Kidney (tissue), 14 donors: ENCODE data around the gene PDGFB. TPM values are rescaled to one million over a fixed set of nuclear protein-coding genes. Genes with fewer than 3 reads are reported as not detected.

Source experiments
- DNase-seq, 5 donors: peaks; one replicate each; pipeline ENCODE4 v3.0.0-alpha.2; 2013 to 2020
- FAIRE-seq: peaks from 2 replicates; lab custom pipeline; 2012; peaks lifted over from hg19 to GRCh38; lab: Jason Lieb, UNC
- H3K27ac ChIP-seq, 2 donors: one replicate each; pipeline ENCODE4 v1.7.0; 2013; ENCODE audit warnings: low read depth in 2 of 2, low read length in 2 of 2, inconsistent platforms in 1 of 2
- H3K27me3 ChIP-seq: one replicate; pipeline ENCODE4 v1.7.1; 2013; ENCODE audit warnings: low read length, inconsistent platforms; ENCODE audit not compliant: control insufficient read depth, insufficient read depth
- H3K36me3 ChIP-seq, 3 donors: one replicate each; pipeline versions ENCODE4 v1.7.0 to v1.7.1; 2013; ENCODE audit warnings: low read length in 3 of 3, control low read depth in 1 of 3, inconsistent platforms in 1 of 3; ENCODE audit not compliant: insufficient read depth in 3 of 3, control insufficient read depth in 2 of 3
- H3K4me1 ChIP-seq, 3 donors: one replicate each; pipeline versions ENCODE4 v1.7.0 to v1.7.1; 2013; ENCODE audit warnings: low read length in 3 of 3, inconsistent platforms in 1 of 3, low read depth in 1 of 3; ENCODE audit not compliant: control insufficient read depth in 2 of 3, insufficient read depth in 2 of 3
- H3K4me3 ChIP-seq, 3 donors: one replicate each; pipeline versions ENCODE4 v1.7.0 to v1.8.1; 2013; ENCODE audit warnings: low read length in 3 of 3, control low read depth in 1 of 3, inconsistent platforms in 1 of 3
- H3K9ac ChIP-seq, 3 donors: one replicate each; pipeline versions ENCODE4 v1.7.0 to v1.7.1; 2013; ENCODE audit warnings: low read length in 3 of 3, control low read depth in 1 of 3, inconsistent platforms in 1 of 3
- H3K9me3 ChIP-seq, 3 donors: one replicate each; pipeline versions ENCODE4 v1.7.0 to v1.7.1; 2013; ENCODE audit warnings: low read length in 3 of 3, control low read depth in 1 of 3, inconsistent platforms in 1 of 3; ENCODE audit not compliant: control insufficient read depth in 2 of 3, insufficient read depth in 1 of 3
- CTCF ChIP-seq: IDR thresholded peaks from 3 replicates; pipeline ENCODE4 v1.5.1; 2012; ENCODE audit warnings: mild to moderate bottlenecking, moderate library complexity, borderline replicate concordance; ENCODE audit not compliant: insufficient read depth; ENCODE audit errors: extremely low read depth
- intact Hi-C: fragments of 100-400 bp; cut with DNase I; formaldehyde crosslinking; loops from one replicate; pipeline ENCODE4 v1.11.1; 2022
- polyA plus RNA-seq: library from polyadenylated mRNA; stranded (reverse); fragments of 350-450 nt; fragmentation: Illumina TruSeq; extraction: RNeasy Lipid Tissue Mini Kit (QIAGEN cat#74804); gene quantifications from one replicate; pipeline ENCODE4 v1.2.3, GENCODE V29; 2014; ENCODE audit warnings: low read depth, low replicate concordance; ENCODE audit not compliant: insufficient read depth
- total RNA-seq: library from RNA; stranded (reverse); fragmentation: NEBNext Ultra II Directional; extraction: Animal tissue kit (Norgen Biotek cat#: 25700); gene quantifications from one replicate; pipeline ENCODE4 v1.2.1, GENCODE V29; 2021
- donor health status: control.
- donor health status: control.
- donor health status: control.
- donor health status: control.
- donor health status: control.
- donor health status: DM: yes; HTN: yes; CAD: no.
- donor health status: Normal renal cell carcinoma (clear cell type).

Gene PDGFB
- total and polyA plus RNA-seq, 2 donors from 2014 or later: 10.4 to 14.2 TPM

DNA sequence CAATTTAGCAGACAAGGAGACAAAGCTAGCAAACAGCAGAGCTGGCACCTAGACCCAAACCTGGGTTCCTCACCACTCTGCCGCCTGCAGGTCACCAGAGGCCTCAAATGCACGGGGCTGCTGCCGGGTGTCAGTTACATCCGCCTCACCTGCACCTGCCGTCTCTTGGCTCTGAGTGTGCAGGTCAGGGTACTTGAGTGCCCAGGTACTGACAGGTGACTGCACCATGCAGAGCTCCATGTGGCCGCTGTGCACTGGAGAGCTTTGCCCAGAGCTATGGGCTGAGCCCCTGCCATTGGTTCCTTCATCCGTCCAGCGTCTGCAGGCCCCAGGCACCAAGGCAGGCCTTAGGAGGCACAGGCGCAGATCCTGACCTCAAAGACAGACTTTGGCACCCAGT is 35.0 kb downstream of the PDGFB start:
- Histone ChIP-seq H3K4me1 (no peaks in the 10 kb centered on the region), H3K9me3 (no peaks in the 10 kb centered on the region), H3K9ac (no peak overlapping the region), H3K27ac (no peak overlapping the region), H3K4me3 (no peak overlapping the region), H3K27me3 (no peaks in the 10 kb centered on the region), H3K36me3 (peaks cover 0 to 4% (median 0%) of the 10 kb centered on the region in 3 donors)
- intact Hi-C loops: no loop called here
- no peak for TF ChIP-seq CTCF
- DNase-seq (peak in 2 of 5 donors; percentile 23 to 44), FAIRE-seq (no peak)

DNA sequence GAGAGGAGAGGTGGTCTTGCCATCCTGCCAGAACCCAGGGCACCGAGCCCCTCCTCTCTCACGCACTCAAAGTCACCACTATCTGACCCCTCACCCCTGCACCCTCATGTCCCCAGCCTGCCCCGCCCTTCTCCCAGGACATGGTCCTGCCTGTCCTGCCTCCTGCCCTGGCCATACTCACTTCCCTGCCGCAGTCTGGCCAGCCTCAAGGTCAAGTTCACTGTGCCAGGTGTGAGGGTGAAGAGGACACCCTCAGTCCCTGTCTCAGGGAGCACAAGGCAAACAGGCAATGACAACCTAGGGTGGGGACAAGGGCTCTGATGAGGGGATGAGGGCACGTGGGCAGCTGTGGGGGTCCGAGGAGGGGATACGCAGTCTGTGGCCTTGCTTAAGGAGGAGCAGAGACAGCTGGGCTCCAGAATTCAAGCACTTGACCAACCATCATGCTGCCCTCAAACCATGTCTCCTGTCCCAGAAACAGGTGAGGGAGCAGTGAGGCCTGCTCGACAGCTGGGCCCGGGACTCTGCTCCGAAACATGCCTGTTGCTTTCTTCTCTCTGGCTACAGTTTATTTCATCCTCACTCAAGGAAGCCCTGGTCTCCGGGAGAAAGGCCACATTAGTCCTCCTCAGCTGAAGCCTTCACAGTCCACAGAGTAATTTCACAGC is 36.6 kb downstream of the PDGFB start:
- DNase-seq (peak in 2 of 5 donors; percentile 18 to 70), FAIRE-seq (no peak)
- Histone ChIP-seq H3K4me1 (no peaks in the 10 kb centered on the region), H3K9me3 (no peaks in the 10 kb centered on the region), H3K9ac (no peak overlapping the region), H3K4me3 (no peak overlapping the region), H3K36me3 (no peaks in the 10 kb centered on the region), H3K27me3 (no peaks in the 10 kb centered on the region), H3K27ac (no peak overlapping the region)
- intact Hi-C loops: no loop called here
- no peak for TF ChIP-seq CTCF

- H3K9me3 ChIP-seq: no peaks in the 10 kb centered on the region
- no peaks in the 10 kb centered on the region for H3K4me1 ChIP-seq
- no peak for FAIRE-seq
- H3K9ac ChIP-seq: no peak overlapping the region
- intact Hi-C loops: no loop called here
- no peak overlapping the region for H3K4me3 ChIP-seq
- H3K27me3 ChIP-seq: no peaks in the 10 kb centered on the region
- no peak for TF ChIP-seq CTCF
- DNase-seq: peak in 2 of 5 donors; percentile 24 to 54
- H3K27ac ChIP-seq: no peak overlapping the region
- H3K36me3 ChIP-seq: no peaks in the 10 kb centered on the region
These were observed 37.4 kb downstream of the PDGFB start for GRCh38 chr22:39207141-39208012.
